ENCODE data around the gene CLIP2. TPM values are rescaled to one million over a fixed set of nuclear protein-coding genes. Genes with fewer than 3 reads are reported as not detected.

Gene CLIP2
- total RNA-seq, 6 experiments from 2014 or later, result 27.9 to 37.5 (median 34.5) TPM

DNA sequence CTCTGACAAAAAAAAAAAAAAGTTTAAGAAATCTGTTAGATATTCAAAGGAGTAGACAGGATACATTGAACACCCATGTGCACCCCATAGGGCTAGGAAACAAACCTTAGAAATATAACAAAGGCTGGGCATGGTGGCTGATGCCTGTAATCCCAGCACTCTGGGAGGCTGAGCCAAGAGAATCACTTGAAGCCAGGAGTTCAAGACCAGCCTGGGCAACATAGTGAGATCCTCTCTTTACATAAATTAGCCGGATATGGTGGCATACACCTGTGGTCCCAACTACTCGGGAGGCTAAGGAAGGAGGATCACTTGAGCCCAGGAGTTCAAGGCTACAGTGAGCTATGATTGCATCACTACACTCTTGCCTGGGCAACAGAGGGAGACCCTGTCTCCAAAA, 15.3 kb downstream of the CLIP2 start:
- H3K36me3 Mint-ChIP-seq (ENCODE audit: low read depth), result peaks cover 5% of the 10 kb centered on the region; the same call in 1 of the 2 replicates
- H3K27me3 Mint-ChIP-seq (ENCODE audit: insufficient read depth), result peaks cover 3% of the 10 kb centered on the region; the same call in 1 of the 2 replicates
- DNase-seq, result no peak
- TF ChIP-seq, protein P1, sequence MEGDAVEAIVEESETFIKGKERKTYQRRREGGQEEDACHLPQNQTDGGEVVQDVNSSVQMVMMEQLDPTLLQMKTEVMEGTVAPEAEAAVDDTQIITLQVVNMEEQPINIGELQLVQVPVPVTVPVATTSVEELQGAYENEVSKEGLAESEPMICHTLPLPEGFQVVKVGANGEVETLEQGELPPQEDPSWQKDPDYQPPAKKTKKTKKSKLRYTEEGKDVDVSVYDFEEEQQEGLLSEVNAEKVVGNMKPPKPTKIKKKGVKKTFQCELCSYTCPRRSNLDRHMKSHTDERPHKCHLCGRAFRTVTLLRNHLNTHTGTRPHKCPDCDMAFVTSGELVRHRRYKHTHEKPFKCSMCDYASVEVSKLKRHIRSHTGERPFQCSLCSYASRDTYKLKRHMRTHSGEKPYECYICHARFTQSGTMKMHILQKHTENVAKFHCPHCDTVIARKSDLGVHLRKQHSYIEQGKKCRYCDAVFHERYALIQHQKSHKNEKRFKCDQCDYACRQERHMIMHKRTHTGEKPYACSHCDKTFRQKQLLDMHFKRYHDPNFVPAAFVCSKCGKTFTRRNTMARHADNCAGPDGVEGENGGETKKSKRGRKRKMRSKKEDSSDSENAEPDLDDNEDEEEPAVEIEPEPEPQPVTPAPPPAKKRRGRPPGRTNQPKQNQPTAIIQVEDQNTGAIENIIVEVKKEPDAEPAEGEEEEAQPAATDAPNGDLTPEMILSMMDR (IDR thresholded peaks at IDR 0.05), result no peak
- peaks cover 32% of the 10 kb centered on the region for H3K4me1 Mint-ChIP-seq (ENCODE audit: low read depth)
- H3K9me3 Mint-ChIP-seq, result no peaks in the 10 kb centered on the region
- no peak overlapping the region for H3K27ac Mint-ChIP-seq
- no peak overlapping the region for H3K4me3 Mint-ChIP-seq

GRCh38 chr7:74306004-74306729, 17.0 kb downstream of the CLIP2 start:
- H3K27me3 Mint-ChIP-seq (ENCODE audit: insufficient read depth), result peaks cover 3% of the 10 kb centered on the region; the same call in 1 of the 2 replicates

DNA sequence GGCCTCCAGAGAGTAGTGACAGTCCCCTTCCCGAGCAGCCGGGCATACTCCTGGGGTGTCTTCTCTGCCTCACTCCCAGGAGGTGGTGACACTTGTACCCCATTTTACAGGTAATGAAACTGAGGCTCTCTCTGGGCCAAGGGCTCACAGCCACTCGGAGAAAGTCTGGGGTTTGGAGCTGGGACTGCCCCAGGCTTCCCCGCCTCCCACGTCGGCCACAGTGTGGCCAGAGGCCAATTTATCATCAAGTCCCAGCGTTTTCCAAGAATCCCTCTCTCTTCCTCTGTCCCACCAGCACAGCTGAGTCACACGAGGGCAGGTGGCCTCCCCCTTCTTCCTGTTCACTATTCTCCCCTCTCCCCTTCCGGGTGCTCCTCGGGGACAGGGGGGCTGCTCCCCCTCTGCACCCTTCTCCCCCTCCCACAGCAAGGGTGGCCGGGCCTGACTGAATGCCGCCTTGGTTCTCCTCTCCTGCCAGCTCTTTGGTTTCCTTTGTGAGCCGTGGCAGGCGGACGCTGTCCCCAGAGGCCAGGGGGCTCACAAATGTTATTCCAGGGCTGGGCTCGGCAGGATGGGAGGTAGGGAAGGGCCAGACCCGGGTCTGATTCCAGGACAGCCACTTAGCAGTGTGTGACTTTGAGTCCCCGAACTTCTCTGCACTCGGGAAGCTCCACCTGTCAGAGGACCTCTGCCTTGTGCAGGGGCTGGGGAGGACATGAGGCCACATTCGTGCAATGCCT, 17.7 kb downstream of the CLIP2 start:
- peaks cover 12% of the 10 kb centered on the region for H3K36me3 Mint-ChIP-seq (ENCODE audit: low read depth)
- peak overlapping the region; percentile 42 for H3K4me3 Mint-ChIP-seq
- H3K27me3 Mint-ChIP-seq (ENCODE audit: insufficient read depth), result peaks cover 3% of the 10 kb centered on the region; the same call in 1 of the 2 replicates
- peak overlapping the region; percentile 70 for H3K27ac Mint-ChIP-seq
- DNase-seq, result peak; percentile 60
- peaks cover 32% of the 10 kb centered on the region for H3K4me1 Mint-ChIP-seq (ENCODE audit: low read depth)
- peaks cover 7% of the 10 kb centered on the region for H3K9me3 Mint-ChIP-seq
- TF ChIP-seq, protein P1 (IDR thresholded peaks at IDR 0.05), result no peak

More at GRCh38 chr7:74306004-74306729, 17.0 kb downstream of the CLIP2 start:
- DNase-seq, result no peak
- H3K4me1 Mint-ChIP-seq (ENCODE audit: low read depth), result peaks cover 28% of the 10 kb centered on the region
- H3K4me3 Mint-ChIP-seq, result no peak overlapping the region
- H3K36me3 Mint-ChIP-seq (ENCODE audit: low read depth), result peaks cover 7% of the 10 kb centered on the region
- TF ChIP-seq, protein P1 (IDR thresholded peaks at IDR 0.05), result no peak
- no peak overlapping the region for H3K27ac Mint-ChIP-seq
- H3K9me3 Mint-ChIP-seq, result peaks cover 3% of the 10 kb centered on the region

- H3K27me3 Mint-ChIP-seq (ENCODE audit: insufficient read depth), result peaks cover 3% of the 10 kb centered on the region; the same call in 1 of the 2 replicates
- TF ChIP-seq, protein P1 (IDR thresholded peaks at IDR 0.05), result no peak
- DNase-seq, result no peak
- peaks cover 12% of the 10 kb centered on the region for H3K36me3 Mint-ChIP-seq (ENCODE audit: low read depth)
- no peak overlapping the region for H3K4me3 Mint-ChIP-seq
- H3K27ac Mint-ChIP-seq, result no peak overlapping the region
- H3K9me3 Mint-ChIP-seq, result peaks cover 7% of the 10 kb centered on the region
- peaks cover 27% of the 10 kb centered on the region for H3K4me1 Mint-ChIP-seq (ENCODE audit: low read depth)
Observed at GRCh38 chr7:74307738-74308505, 18.7 kb downstream of the CLIP2 start.

- peaks cover 7% of the 10 kb centered on the region for H3K9me3 Mint-ChIP-seq
- TF ChIP-seq, protein P1 (IDR thresholded peaks at IDR 0.05), result no peak
- DNase-seq, result no peak
- H3K4me3 Mint-ChIP-seq, result no peak overlapping the region
- H3K36me3 Mint-ChIP-seq (ENCODE audit: low read depth), result peaks cover 12% of the 10 kb centered on the region
- no peak overlapping the region for H3K27ac Mint-ChIP-seq
- peaks cover 3% of the 10 kb centered on the region; the same call in 1 of the 2 replicates for H3K27me3 Mint-ChIP-seq (ENCODE audit: insufficient read depth)
- peaks cover 25% of the 10 kb centered on the region for H3K4me1 Mint-ChIP-seq (ENCODE audit: low read depth)
Observed at GRCh38 chr7:74309181-74309580, 20.0 kb downstream of the CLIP2 start.
